OCI-LY3 (cell line): ENCODE results near the gene EPSTI1.

ENCODE experiments used
- EZH2phosphoT487 ChIP-seq: fragments of 200-600 bp; shearing (Covaris generic); IDR thresholded peaks from 2 replicates; pipeline ENCODE4 v1.6.1; 2018; ENCODE audit warnings: antibody characterized with exemption, mixed run types, low read depth
- TF ChIP-seq, protein P1 (sequence below): fragments of 200-600, 300-600 bp; sonication (generic); IDR thresholded peaks from 2 replicates; pipeline ENCODE4 v1.5.1; 2014; ENCODE audit warnings: antibody characterized with exemption, low read length, low read depth

DNA sequence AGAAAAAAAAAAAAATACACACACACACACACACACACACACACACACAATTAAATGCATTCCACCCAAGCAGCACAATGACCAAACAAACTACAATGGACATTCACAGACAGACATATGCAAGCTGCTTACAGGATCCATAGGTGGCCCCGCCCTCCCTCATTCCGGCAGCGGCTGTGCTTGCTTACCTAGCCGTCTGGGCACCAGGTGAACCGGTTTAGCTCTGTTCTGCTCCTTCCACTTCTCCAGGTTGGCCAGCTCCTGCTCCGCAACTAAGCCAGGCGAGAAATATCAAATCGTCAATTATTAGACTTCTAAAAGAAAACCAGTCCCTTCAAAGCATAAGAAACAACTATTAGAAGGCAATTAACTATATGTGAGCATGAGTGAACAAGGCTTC is 23.1 kb downstream of the EPSTI1 start:
- TF ChIP-seq, protein P1, sequence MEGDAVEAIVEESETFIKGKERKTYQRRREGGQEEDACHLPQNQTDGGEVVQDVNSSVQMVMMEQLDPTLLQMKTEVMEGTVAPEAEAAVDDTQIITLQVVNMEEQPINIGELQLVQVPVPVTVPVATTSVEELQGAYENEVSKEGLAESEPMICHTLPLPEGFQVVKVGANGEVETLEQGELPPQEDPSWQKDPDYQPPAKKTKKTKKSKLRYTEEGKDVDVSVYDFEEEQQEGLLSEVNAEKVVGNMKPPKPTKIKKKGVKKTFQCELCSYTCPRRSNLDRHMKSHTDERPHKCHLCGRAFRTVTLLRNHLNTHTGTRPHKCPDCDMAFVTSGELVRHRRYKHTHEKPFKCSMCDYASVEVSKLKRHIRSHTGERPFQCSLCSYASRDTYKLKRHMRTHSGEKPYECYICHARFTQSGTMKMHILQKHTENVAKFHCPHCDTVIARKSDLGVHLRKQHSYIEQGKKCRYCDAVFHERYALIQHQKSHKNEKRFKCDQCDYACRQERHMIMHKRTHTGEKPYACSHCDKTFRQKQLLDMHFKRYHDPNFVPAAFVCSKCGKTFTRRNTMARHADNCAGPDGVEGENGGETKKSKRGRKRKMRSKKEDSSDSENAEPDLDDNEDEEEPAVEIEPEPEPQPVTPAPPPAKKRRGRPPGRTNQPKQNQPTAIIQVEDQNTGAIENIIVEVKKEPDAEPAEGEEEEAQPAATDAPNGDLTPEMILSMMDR: no peak
- TF ChIP-seq EZH2phosphoT487: no peak
